Activated gamma-delta T cell treated with anti-CD3 and anti-CD28 coated beads, Interleukin-2, amount 50 U/mL, for 16 hours (primary cell): ENCODE data around the gene WDR11.
"Not testable (repeated sequence)": the region's sequence is repeated elsewhere in the genome, so short reads cannot be mapped to it uniquely, and the experiment has no call there.

Experiments used
- DNase-seq: peaks from one replicate; pipeline ENCODE4 v3.0.0-alpha.2; 2020; ENCODE audit warnings: low read depth

Gene WDR11

GRCh38 chr10:120861178-120861855 lies 10.2 kb downstream of the WDR11 start:
- DNase-seq = no peak

DNA sequence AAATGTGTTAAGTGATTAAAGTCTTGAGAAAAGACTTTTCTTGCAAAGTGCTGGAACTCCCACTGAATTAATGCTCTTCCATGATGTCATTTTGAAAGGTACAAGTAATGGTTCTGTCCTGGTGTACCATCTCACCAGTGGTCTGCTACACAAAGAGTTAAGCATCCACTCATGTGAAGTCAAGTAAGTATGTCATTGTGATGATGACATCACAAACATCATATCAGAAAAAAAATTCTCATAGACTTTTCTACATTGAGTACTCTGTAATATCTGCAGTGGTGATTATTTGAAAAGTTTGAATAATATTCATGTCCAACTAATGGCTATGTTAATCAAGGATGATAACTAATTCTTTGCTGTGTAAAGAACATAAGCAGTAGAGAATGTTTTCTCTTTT lies 22.6 kb downstream of the WDR11 start:
- DNase-seq = no peak

GRCh38 chr10:120883071-120883470 lies 31.9 kb downstream of the WDR11 start:
- DNase-seq = no peak

- no peak for DNase-seq
Measured at GRCh38 chr10:120887482-120887881, 36.3 kb downstream of the WDR11 start.

DNA sequence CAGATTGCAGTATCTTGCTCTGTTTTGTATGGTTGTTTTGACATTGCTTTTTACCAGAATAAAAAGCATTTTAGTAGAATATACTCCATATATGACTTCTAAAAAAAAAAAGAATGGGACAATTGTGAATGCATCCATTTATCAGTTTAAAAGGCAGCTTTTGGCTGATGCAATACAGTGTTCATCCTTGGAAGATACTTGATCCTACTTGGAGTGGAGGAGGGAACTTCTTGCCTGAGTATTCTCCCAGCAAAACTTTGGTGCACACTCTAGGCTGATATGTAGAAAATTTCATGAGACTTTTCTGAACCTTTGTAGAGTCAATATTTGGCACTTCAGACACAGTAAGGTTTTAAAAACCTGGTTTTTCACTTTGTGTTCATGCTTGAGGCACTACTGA lies 40.2 kb downstream of the WDR11 start:
- no peak for DNase-seq

DNA sequence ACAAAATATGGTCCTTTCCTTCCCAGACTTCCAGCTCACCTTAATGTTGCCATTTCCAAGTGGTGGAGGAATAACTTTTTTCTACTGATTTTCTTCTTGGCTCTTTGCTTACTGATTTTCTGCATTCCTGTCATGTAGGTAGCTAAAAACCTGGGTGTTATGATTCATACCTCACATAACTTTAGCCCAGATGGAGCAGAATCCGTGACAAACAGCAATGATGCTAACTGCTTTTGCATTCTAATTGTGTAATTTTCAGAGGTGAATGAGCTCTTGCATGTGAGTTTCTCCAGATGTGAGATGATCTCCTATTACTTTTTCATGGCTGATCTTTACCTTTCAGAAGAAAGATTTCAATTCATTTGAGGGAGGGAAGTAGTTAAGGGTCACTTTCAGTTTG lies 43.4 kb downstream of the WDR11 start:
- DNase-seq = no peak

DNA sequence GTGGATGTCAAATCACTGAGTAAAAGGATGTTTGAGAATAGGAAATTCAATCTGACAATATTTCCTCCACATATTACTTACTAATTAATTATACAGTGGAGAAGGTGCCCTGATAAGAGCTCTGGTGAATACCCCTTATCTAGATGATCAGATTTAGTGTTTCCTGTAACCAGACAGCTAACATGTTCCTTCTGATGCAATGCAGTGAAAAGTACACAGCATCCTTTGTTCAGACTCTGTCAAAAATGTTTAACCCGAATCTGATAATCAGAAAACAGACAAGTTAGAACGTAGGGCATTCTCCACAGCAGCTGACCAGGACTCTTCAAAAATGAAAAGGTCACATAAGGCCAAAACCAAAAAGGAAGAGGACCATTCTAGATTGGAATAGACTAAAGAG lies 46.2 kb downstream of the WDR11 start:
- no peak for DNase-seq

DNA sequence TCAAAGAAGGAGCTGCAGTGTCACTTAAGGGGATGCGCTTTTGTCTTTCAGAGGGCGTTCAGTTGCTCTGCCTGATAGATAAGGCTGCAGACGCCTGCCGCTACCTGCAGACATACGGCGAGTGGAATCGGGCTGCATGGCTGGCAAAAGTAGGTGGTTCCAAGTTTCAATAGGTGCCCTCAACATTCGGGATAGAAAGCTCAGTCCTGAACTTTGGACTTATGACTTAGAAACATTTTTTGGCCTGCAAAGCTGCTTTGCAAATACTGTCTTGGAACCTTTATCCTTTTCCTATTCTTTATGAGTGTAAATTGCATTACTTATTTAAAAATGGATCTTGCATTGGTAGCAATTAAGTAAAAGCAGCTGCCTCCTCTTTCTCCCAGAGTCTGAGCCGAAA lies 54.1 kb downstream of the WDR11 start:
- no peak for DNase-seq

- DNase-seq = no peak
Measured at GRCh38 chr10:120917521-120918250, 66.5 kb downstream of the WDR11 start.

DNA sequence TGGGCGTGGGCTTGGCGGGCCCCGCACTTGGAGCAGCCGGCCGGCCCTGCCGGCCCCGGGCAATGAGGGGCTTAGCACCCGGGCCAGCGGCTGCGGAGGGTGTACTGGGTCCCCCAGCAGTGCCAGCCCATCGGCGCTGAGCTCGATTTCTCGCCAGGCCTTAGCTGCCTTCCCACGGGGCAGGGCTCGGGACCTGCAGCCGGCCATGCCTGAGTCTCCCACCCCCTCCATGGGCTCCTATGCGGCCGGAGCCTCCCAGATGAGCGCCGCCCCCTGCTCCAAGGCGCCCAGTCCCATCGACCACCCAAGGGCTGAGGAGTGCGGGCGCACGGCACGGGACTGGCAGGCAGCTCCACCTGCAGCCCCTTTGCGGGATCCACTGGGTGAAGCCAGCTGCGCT lies 72.7 kb downstream of the WDR11 start:
- DNase-seq = not testable (repeated sequence)

DNA sequence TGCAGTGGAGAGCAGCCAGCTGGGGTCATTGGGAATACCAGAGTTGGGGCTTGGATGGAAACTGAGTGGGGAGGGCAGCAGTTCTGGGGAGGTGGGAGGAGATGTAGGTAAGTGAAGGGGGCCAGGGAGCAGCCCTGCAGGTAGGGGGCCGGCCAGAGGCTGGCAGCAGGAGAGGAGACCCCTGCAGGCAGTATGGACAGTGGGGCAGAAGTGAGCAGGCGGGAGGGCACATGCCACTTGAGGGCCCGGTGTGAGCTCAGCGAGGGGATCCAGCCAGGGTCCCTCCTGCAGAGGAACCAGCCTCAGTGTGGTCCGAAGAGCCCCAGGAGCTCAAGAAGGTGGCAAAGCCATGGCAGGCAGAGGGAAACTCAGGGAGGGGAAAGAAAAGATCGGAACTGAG lies 75.4 kb downstream of the WDR11 start:
- DNase-seq = no peak

- DNase-seq = no peak
Measured at GRCh38 chr10:120927352-120927751, 76.2 kb downstream of the WDR11 start.

DNA sequence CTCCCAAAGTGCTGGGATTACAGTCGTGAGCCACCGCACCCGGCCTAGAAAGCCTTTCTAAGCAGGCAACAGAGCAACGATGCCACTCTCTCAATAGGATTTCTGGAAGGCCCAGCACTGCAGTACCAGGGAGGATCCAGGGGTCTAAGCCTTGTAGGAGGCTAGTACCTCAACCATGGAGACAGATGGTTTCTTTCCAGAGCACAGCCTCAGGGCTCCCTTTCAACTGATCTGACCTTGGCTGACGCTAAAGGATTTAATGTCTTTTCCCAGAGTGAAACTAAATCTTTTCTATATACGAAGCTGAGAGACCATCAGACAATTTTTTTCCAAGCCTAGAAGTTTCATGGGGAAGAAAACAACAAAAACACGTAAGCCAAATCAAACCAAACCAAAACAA lies 78.0 kb downstream of the WDR11 start:
- DNase-seq = no peak

- no peak for DNase-seq
Measured at GRCh38 chr10:120931423-120931822, 80.3 kb downstream of the WDR11 start.

DNA sequence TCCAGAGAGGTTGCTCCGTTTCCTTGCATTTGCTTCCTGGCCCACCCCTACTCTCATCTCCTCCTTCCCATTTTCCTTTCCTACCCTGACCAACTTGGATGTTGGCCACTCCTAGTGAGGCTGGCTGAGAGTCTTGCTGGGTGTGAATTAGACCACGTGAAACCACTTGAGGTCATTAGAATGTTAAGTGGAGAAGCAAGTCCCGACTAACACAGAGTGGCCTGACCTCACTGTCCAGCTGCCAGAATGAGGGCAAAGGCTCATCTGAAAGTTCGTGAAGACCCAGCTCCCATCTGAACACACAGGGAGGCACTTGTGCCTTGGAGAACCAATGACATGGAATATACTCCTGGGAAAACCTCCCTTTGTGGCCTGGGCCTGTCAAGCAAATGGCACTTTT lies 80.8 kb downstream of the WDR11 start:
- no peak for DNase-seq

GRCh38 chr10:120938822-120939221 lies 87.7 kb downstream of the WDR11 start:
- no peak for DNase-seq

GRCh38 chr10:120940299-120940900 lies 89.2 kb downstream of the WDR11 start:
- no peak for DNase-seq

- DNase-seq = no peak
Measured at GRCh38 chr10:120941501-120941900, 90.3 kb downstream of the WDR11 start.

DNA sequence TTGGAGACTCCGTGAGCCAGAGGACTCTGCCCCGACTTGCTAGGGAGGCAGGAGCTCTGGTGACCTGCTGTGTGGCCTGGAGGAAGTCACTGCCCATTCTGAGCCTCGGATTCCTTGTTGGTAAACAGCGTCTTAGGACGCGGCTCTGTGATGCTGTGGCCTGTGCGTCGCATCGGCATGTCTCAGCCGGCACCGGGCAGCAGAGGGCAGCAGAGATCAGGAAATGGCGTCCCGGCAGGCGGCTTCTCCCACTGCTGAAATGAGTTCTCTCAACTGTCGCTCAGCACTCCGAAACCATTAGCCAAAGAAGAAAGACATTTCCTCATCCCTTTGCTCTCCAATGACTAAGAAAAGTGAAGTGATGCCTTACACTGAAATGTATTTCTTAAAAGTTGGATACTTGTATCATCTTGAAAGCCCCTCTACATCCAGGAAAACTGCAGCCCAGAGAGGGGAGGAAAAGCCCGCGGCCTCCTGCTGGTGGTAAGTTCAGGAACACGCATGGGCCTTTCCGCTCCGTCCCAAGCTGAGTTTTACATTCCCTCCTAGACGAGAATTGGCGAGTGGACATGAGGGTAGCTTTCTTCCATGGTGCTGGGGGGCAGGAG lies 91.7 kb downstream of the WDR11 start:
- DNase-seq = peak; percentile 51

- DNase-seq = no peak
Measured at GRCh38 chr10:120943542-120943941, 92.4 kb downstream of the WDR11 start.

DNA sequence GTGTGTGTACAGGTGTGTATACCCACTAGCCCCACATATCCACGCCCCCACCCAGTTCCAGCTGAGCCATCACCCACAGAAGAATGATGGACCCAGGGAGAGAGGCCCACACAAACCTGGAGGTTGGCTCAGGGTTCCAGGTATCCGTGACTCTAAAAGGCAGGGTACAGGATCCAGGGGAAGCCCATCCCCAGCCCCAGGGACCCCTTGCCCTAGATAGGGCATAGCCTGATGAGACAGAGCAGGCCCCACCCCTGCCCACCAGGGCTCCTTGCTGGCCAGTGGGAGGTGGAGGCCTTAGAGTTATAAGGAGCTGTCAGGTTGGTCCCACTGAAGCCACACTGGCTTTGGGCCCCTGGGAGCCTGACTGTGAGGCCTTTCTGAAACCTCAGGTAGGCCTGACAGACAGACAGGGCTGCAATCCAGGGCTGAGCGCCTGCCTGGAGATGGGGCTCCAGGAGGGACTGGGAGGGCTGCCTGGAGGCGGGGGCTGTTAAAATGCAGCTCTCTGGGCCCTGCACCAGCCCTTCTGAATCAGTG lies 93.5 kb downstream of the WDR11 start:
- no peak for DNase-seq

DNA sequence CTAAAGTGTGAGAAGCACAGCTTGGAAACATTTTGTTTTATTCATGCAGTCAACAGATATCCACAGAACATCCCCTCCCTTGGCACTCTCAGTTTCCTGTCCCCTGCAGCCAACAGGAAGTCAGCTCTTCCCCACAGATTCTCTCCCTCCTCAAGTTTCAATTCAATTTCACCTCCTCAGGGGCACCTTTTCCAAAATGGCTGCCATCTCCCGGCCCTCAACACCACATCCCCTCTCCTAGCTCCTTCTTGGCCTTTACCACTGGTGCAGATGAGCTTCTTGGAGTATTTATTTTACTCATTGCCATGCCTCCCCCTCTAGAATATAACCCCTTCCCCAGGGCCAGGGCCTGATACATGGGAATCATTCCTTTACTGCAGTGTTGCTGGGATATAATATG lies 94.0 kb downstream of the WDR11 start:
- no peak for DNase-seq

- no peak for DNase-seq
Measured at GRCh38 chr10:120945801-120946302, 94.7 kb downstream of the WDR11 start.
